Esophagus (tissue), 2 donors: ENCODE measurements around the gene CS. TPM values are rescaled to one million over a fixed set of nuclear protein-coding genes. Genes with fewer than 3 reads are reported as not detected.

ENCODE experiments used
- H3K27ac ChIP-seq, 2 donors: one replicate each; pipeline ENCODE4 v1.5.1; 2013; ENCODE audit warnings: low read depth in 2 of 2, mild to moderate bottlenecking in 2 of 2, inconsistent platforms in 1 of 2, low read length in 1 of 2, moderate library complexity in 1 of 2
- H3K27me3 ChIP-seq, 2 donors: one replicate each; pipeline ENCODE4 v1.6.1; 2013; ENCODE audit warnings: low read length in 2 of 2, control low read depth in 1 of 2, mild to moderate bottlenecking in 1 of 2; ENCODE audit not compliant: insufficient read depth in 2 of 2, control insufficient read depth in 1 of 2
- H3K36me3 ChIP-seq, 2 donors: one replicate each; pipeline ENCODE4 v1.6.1; 2013; ENCODE audit warnings: low read length in 1 of 2; ENCODE audit not compliant: control insufficient read depth in 2 of 2, insufficient read depth in 2 of 2
- H3K4me1 ChIP-seq, 2 donors: one replicate each; pipeline ENCODE4 v1.6.1; 2013; ENCODE audit warnings: low read length in 1 of 2; ENCODE audit not compliant: control insufficient read depth in 2 of 2, insufficient read depth in 2 of 2
- H3K4me3 ChIP-seq, 2 donors: one replicate each; pipeline ENCODE4 v1.5.1; 2013; ENCODE audit warnings: low read length in 2 of 2, mild to moderate bottlenecking in 2 of 2, low read depth in 1 of 2, moderate library complexity in 1 of 2
- H3K9me3 ChIP-seq, 2 donors: one replicate each; pipeline ENCODE4 v1.6.1; 2013; ENCODE audit warnings: mild to moderate bottlenecking in 2 of 2, low read depth in 1 of 2, low read length in 1 of 2, moderate library complexity in 1 of 2; ENCODE audit not compliant: control insufficient read depth in 2 of 2, insufficient read depth in 1 of 2
- WGBS, 2 donors: extraction: QIAGEN DNeasy Blood & Tissue Kit; methylation state at CpG; one replicate each; pipeline ENCODE4 v1.1.7; 2013; 5-methylcytosine and 5-hydroxymethylcytosine counted together
- polyA plus RNA-seq, 2 donors: library from polyadenylated mRNA; stranded (reverse); fragments of 200-250 nt; gene quantifications; one replicate each; pipeline ENCODE4 v1.2.3, GENCODE V29; 2013
- donor health status: healthy with polysubstance abuse.
- donor health status: Bipolar disorder and iron deficiency.

The CS gene
- polyA plus RNA-seq, 2 donors: 53.7 to 98.0 TPM

- H3K4me3 ChIP-seq: peak overlapping the region; percentile 85
- peaks cover 25 to 29% of the 10 kb centered on the region in 2 donors for H3K36me3 ChIP-seq
- peaks cover 0 to 6% of the 10 kb centered on the region in 2 donors for H3K4me1 ChIP-seq
- no peaks in the 10 kb centered on the region for H3K27me3 ChIP-seq
- WGBS, 2 donors: 47 to 51% methylated on average over 8 of the region's 8 CpGs
- H3K27ac ChIP-seq: peak overlapping the region in 1 of 2 donors; percentile 26
- H3K9me3 ChIP-seq: no peaks in the 10 kb centered on the region
Measured at GRCh38 chr12:56257071-56257470, 43.1 kb downstream of the CS start.

- Histone ChIP-seq H3K4me3 (no peak overlapping the region), H3K9me3 (no peaks in the 10 kb centered on the region), H3K36me3 (peaks cover 28 to 33% of the 10 kb centered on the region in 2 donors), H3K27me3 (no peaks in the 10 kb centered on the region), H3K4me1 (peaks cover 0 to 6% of the 10 kb centered on the region in 2 donors), H3K27ac (no peak overlapping the region)
- WGBS, 2 donors: 32 to 42% methylated on average over 4 of the region's 4 CpGs
Measured at GRCh38 chr12:56256326-56256960, 43.7 kb downstream of the CS start.

- Histone ChIP-seq H3K27ac (no peak overlapping the region), H3K36me3 (peaks cover 28 to 33% of the 10 kb centered on the region in 2 donors), H3K27me3 (no peaks in the 10 kb centered on the region), H3K4me1 (peaks cover 0 to 6% of the 10 kb centered on the region in 2 donors), H3K9me3 (no peaks in the 10 kb centered on the region), H3K4me3 (no peak overlapping the region)
- 77 to 85% methylated on average over 7 of the region's 7 CpGs for WGBS, 2 donors
Measured at GRCh38 chr12:56255671-56256070, 44.5 kb downstream of the CS start.

- no peak overlapping the region for H3K27ac ChIP-seq
- H3K4me1 ChIP-seq: peaks cover 0 to 6% of the 10 kb centered on the region in 2 donors
- H3K4me3 ChIP-seq: no peak overlapping the region
- 87 to 90% methylated on average over 11 of the region's 11 CpGs for WGBS, 2 donors
- no peaks in the 10 kb centered on the region for H3K27me3 ChIP-seq
- no peaks in the 10 kb centered on the region for H3K9me3 ChIP-seq
- H3K36me3 ChIP-seq: peaks cover 36 to 38% of the 10 kb centered on the region in 2 donors
Measured at GRCh38 chr12:56253091-56253490, 47.0 kb downstream of the CS start.

GRCh38 chr12:56252649-56253048 lies 47.5 kb downstream of the CS start:
- peaks cover 39 to 43% of the 10 kb centered on the region in 2 donors for H3K36me3 ChIP-seq
- H3K9me3 ChIP-seq: no peaks in the 10 kb centered on the region
- peaks cover 0 to 6% of the 10 kb centered on the region in 2 donors for H3K4me1 ChIP-seq
- H3K27me3 ChIP-seq: no peaks in the 10 kb centered on the region
- no peak overlapping the region for H3K4me3 ChIP-seq
- 93 to 94% methylated on average over 3 of the region's 3 CpGs for WGBS, 2 donors
- no peak overlapping the region for H3K27ac ChIP-seq

- WGBS, 2 donors: 93 to 94% methylated on average over 8 of the region's 8 CpGs
- Histone ChIP-seq H3K27ac (no peak overlapping the region), H3K4me1 (no peaks in the 10 kb centered on the region), H3K9me3 (no peaks in the 10 kb centered on the region), H3K27me3 (no peaks in the 10 kb centered on the region), H3K4me3 (no peak overlapping the region), H3K36me3 (peaks cover 39 to 61% of the 10 kb centered on the region in 2 donors)
Measured at GRCh38 chr12:56248711-56249110, 51.4 kb downstream of the CS start.

- H3K36me3 ChIP-seq: peaks cover 38 to 62% of the 10 kb centered on the region in 2 donors
Measured at GRCh38 chr12:56247923-56248322, 52.2 kb downstream of the CS start.

GRCh38 chr12:56244494-56244893 lies 55.6 kb downstream of the CS start:
- Histone ChIP-seq H3K27me3 (no peaks in the 10 kb centered on the region), H3K9me3 (no peaks in the 10 kb centered on the region), H3K4me1 (no peaks in the 10 kb centered on the region), H3K27ac (no peak overlapping the region), H3K4me3 (no peak overlapping the region), H3K36me3 (peaks cover 37 to 62% of the 10 kb centered on the region in 2 donors)
- WGBS, 2 donors: 94 to 97% methylated on average over 14 of the region's 14 CpGs

More at GRCh38 chr12:56247923-56248322, 52.2 kb downstream of the CS start:
- Histone ChIP-seq H3K4me3 (no peak overlapping the region), H3K9me3 (no peaks in the 10 kb centered on the region), H3K27me3 (no peaks in the 10 kb centered on the region), H3K4me1 (no peaks in the 10 kb centered on the region), H3K27ac (no peak overlapping the region)
- whole genome bisulfite sequencing, 2 donors: 93 to 95% methylated on average over 16 of the region's 16 CpGs

- H3K4me3 ChIP-seq: no peak overlapping the region
- no peaks in the 10 kb centered on the region for H3K27me3 ChIP-seq
- H3K9me3 ChIP-seq: no peaks in the 10 kb centered on the region
- H3K36me3 ChIP-seq: peaks cover 38 to 59% of the 10 kb centered on the region in 2 donors
- no peaks in the 10 kb centered on the region for H3K4me1 ChIP-seq
- H3K27ac ChIP-seq: no peak overlapping the region
- WGBS, 2 donors: 68 to 73% methylated on average over 3 of the region's 3 CpGs
Measured at GRCh38 chr12:56243731-56244181, 56.4 kb downstream of the CS start.

- Histone ChIP-seq H3K27ac (no peak overlapping the region), H3K9me3 (no peaks in the 10 kb centered on the region), H3K36me3 (peaks cover 39 to 54% of the 10 kb centered on the region in 2 donors), H3K4me3 (no peak overlapping the region), H3K4me1 (no peaks in the 10 kb centered on the region), H3K27me3 (no peaks in the 10 kb centered on the region)
- 81 to 88% methylated on average over 13 of the region's 13 CpGs for WGBS, 2 donors
Measured at GRCh38 chr12:56242986-56243385, 57.1 kb downstream of the CS start.
